ENCODE measurements around the gene TFDP2. TPM values are rescaled to one million over a fixed set of nuclear protein-coding genes. Genes with fewer than 3 reads are reported as not detected.

The TFDP2 gene
- 100 to 1,000 TPM in 1 of 4 donors, 10 to 100 TPM in 3; 41.9 to 134 (median 47.3) TPM for total RNA-seq

- Histone ChIP-seq H3K4me3 (peak within 1 kb of the TSS; percentile 87 to 93 (median 90)), H3K36me3 (no peaks in the 10 kb centered on the region), H3K27me3 (no peaks in the 10 kb centered on the region), H3K27ac (replicated peaks in 1 of 4) (peak within 1 kb of the TSS; percentile 93 to 97 (median 95)), H3K9me3 (no peaks in the 10 kb centered on the region), H3K4me1 (peaks cover 15 to 50% (median 45%) of the 10 kb centered on the region in 4 donors)
- DNase-seq (ENCODE audit: extremely low spot score), result peak; percentile 95
- 0% methylated on average over 5 of the region's 83 CpGs for WGBS
- intact Hi-C loops (cut with DNase I), result loop anchor here (5.0 kb wide), 1 partner anchor 78 kb away; the partner anchor contains the start of gene GK5
- TF ChIP-seq POLR2A (IDR thresholded peaks at IDR 0.05; ENCODE audit: low read depth), result no peak
- peak in 1 of 3 experiments; percentile 3 for TF ChIP-seq CTCF (IDR thresholded peaks at IDR 0.05)
- no peak for TF ChIP-seq EP300 (IDR thresholded peaks at IDR 0.05)
- peak; percentile 91 to 93 for TF ChIP-seq POLR2AphosphoS5 (IDR thresholded peaks at IDR 0.05)
Observed at GRCh38 chr3:142148792-142149672, at the start of gene TFDP2. TFDP2 (minus strand) TSS chr3:142149544; CDS start chr3:142101749, 47,795 bp downstream.

- H3K9me3 ChIP-seq, result no peaks in the 10 kb centered on the region
- intact Hi-C loops (cut with DNase I), result no loop called here
- H3K4me3 ChIP-seq, result no peak overlapping the region
- TF ChIP-seq POLR2AphosphoS5 (IDR thresholded peaks at IDR 0.05), result no peak
- no peak for TF ChIP-seq CTCF (IDR thresholded peaks at IDR 0.05)
- TF ChIP-seq POLR2A (IDR thresholded peaks at IDR 0.05; ENCODE audit: low read depth), result no peak
- no peak for TF ChIP-seq EP300 (IDR thresholded peaks at IDR 0.05)
- no peak for DNase-seq (ENCODE audit: extremely low spot score)
- no peaks in the 10 kb centered on the region for H3K27me3 ChIP-seq
- H3K36me3 ChIP-seq, result peaks cover 0 to 34% (median 18%) of the 10 kb centered on the region in 4 donors
- H3K27ac ChIP-seq (replicated peaks in 1 of 4), result peak overlapping the region in 2 of 4 donors; percentile 34 to 39
- peaks cover 0 to 14% (median 11%) of the 10 kb centered on the region in 4 donors for H3K4me1 ChIP-seq
Observed at GRCh38 chr3:142188846-142189245, 39.5 kb upstream of the TFDP2 start.

GRCh38 chr3:142180761-142181362, 31.5 kb upstream of the TFDP2 start:
- Histone ChIP-seq H3K4me1 (no peaks in the 10 kb centered on the region), H3K27me3 (no peaks in the 10 kb centered on the region), H3K4me3 (no peak overlapping the region), H3K36me3 (peaks cover 0 to 73% (median 45%) of the 10 kb centered on the region in 4 donors), H3K27ac (replicated peaks in 1 of 4) (no peak overlapping the region), H3K9me3 (no peaks in the 10 kb centered on the region)
- intact Hi-C loops (cut with DNase I), result loop anchor here (2.0 kb wide), 1 partner anchor 98 kb away; no protein-coding TSS in a partner anchor
- no peak for TF ChIP-seq EP300 (IDR thresholded peaks at IDR 0.05)
- TF ChIP-seq CTCF (IDR thresholded peaks at IDR 0.05), result peak; percentile 48 to 58 (median 57)
- 80% methylated on average over 6 of the region's 6 CpGs for WGBS
- DNase-seq (ENCODE audit: extremely low spot score), result no peak

GRCh38 chr3:142175478-142175877, 26.1 kb upstream of the TFDP2 start:
- no peak for DNase-seq (ENCODE audit: extremely low spot score)
- no peaks in the 10 kb centered on the region for H3K4me1 ChIP-seq
- H3K36me3 ChIP-seq, result peaks cover 10 to 69% (median 43%) of the 10 kb centered on the region in 4 donors
- 85% methylated on average over 1 of the region's 1 CpG for WGBS
- TF ChIP-seq CTCF (IDR thresholded peaks at IDR 0.05), result no peak
- TF ChIP-seq POLR2A (IDR thresholded peaks at IDR 0.05; ENCODE audit: low read depth), result no peak
- TF ChIP-seq EP300 (IDR thresholded peaks at IDR 0.05), result no peak
- no peak for TF ChIP-seq POLR2AphosphoS5 (IDR thresholded peaks at IDR 0.05)
- H3K27me3 ChIP-seq, result no peaks in the 10 kb centered on the region
- intact Hi-C loops (cut with DNase I), result no loop called here
- H3K9me3 ChIP-seq, result no peaks in the 10 kb centered on the region
- no peak overlapping the region for H3K27ac ChIP-seq (replicated peaks in 1 of 4)
- no peak overlapping the region for H3K4me3 ChIP-seq

All from esophagus muscularis mucosa (tissue), 4 donors.